B cell (primary cell): Measurements from ENCODE around the gene YIPF5. TPM values are rescaled to one million over a fixed set of nuclear protein-coding genes. Genes with fewer than 3 reads are reported as not detected.
A peak's percentile ranks its signal among the peaks of the same experiment; 100 is the strongest.

ENCODE experiments used
- ATAC-seq: fragments of 200-7000 bp; cut with Tn5 transposase; one replicate; pipeline ENCODE4 v1.10.0; 2021; ENCODE audit warnings: low read depth, mild to moderate bottlenecking, moderate number of reproducible peaks, moderate library complexity
- CTCF ChIA-PET: fragments of 350-600 bp; sonication (Branson Sonifier 250); formaldehyde crosslinking; loops from one replicate; lab custom pipeline; 2021; ENCODE audit warnings: antibody characterized with exemption, inconsistent platforms; lab: Charles Lee
- POLR2A ChIA-PET: fragments of 350-600 bp; sonication (Branson Sonifier 250); formaldehyde crosslinking; loops from one replicate; lab custom pipeline; 2021; ENCODE audit warnings: antibody characterized with exemption; lab: Charles Lee
- DNase-seq: peaks from one replicate; pipeline ENCODE4 v3.0.0; 2013
- H2AFZ ChIP-seq: 2 replicates; pipeline ENCODE4 v1.6.1; 2012; ENCODE audit warnings: mild to moderate bottlenecking, low read depth, low read length; ENCODE audit not compliant: insufficient read depth, poor library complexity, severe bottlenecking
- H3K27ac ChIP-seq, 2 donors: 1 replicate in 1 of 2; 2 replicates in 1 of 2; pipeline ENCODE4 v1.5.1; 2012 to 2013; ENCODE audit warnings: low read length in 2 of 2, mild to moderate bottlenecking in 2 of 2, moderate library complexity in 1 of 2
- H3K27me3 ChIP-seq, 4 experiments: fragments of 200-600 bp in 1 of 4; sonication (generic) in 1 of 4; replicated peaks in 1 of 4; 1 replicate in 2 of 4; 2 replicates in 2 of 4; pipeline versions ENCODE4 v1.6.1 to v1.7.0; 2013 to 2016; ENCODE audit warnings: low read length in 3 of 4, mild to moderate bottlenecking in 2 of 4, mixed read lengths in 1 of 4, moderate library complexity in 1 of 4; ENCODE audit not compliant: insufficient read depth in 4 of 4, control insufficient read depth in 3 of 4; ENCODE audit errors: control extremely low read depth in 1 of 4
- H3K36me3 ChIP-seq, 2 experiments: replicated peaks in 1 of 2; 1 replicate in 1 of 2; 2 replicates in 1 of 2; pipeline versions ENCODE4 v1.6.1 to v1.7.1; 2013; ENCODE audit warnings: low read length in 1 of 2; ENCODE audit not compliant: insufficient read depth in 2 of 2, control insufficient read depth in 1 of 2; ENCODE audit errors: control extremely low read depth in 1 of 2, extremely low read depth in 1 of 2
- H3K4me1 ChIP-seq, 2 donors: fragments of 200-600 bp in 1 of 2; sonication (generic) in 1 of 2; 1 replicate in 1 of 2; 2 replicates in 1 of 2; pipeline versions ENCODE4 v1.5.1 to v1.6.1; 2013 to 2017; ENCODE audit warnings: low read length in 2 of 2; ENCODE audit not compliant: control insufficient read depth in 2 of 2, insufficient read depth in 2 of 2
- H3K4me2 ChIP-seq: replicated peaks from 2 replicates; pipeline ENCODE3; 2012; ENCODE audit warnings: mild to moderate bottlenecking, low read depth, low read length; ENCODE audit not compliant: poor library complexity, severe bottlenecking
- H3K4me3 ChIP-seq, 5 experiments: fragments of 200-600 bp in 1 of 5; sonication (generic) in 1 of 5; 1 replicate in 3 of 5; 2 replicates in 2 of 5; pipeline versions ENCODE4 v1.5.1 to v1.7.0; 2011 to 2016; ENCODE audit warnings: low read length in 4 of 5, mild to moderate bottlenecking in 4 of 5, low read depth in 2 of 5, control low read depth in 1 of 5, moderate library complexity in 1 of 5; ENCODE audit not compliant: insufficient read depth in 1 of 5; ENCODE audit errors: control extremely low read depth in 1 of 5, extremely low read depth in 1 of 5
- H3K79me2 ChIP-seq: fragments of 200-600 bp; sonication (generic); one replicate; pipeline ENCODE4 v1.6.0; 2016; ENCODE audit warnings: low read length; ENCODE audit not compliant: control insufficient read depth, insufficient read depth
- H3K9ac ChIP-seq: fragments of 200-600 bp; sonication (generic); 2 replicates; pipeline ENCODE4 v1.6.1; 2017; ENCODE audit warnings: mild to moderate bottlenecking, low read length, moderate library complexity
- H3K9me3 ChIP-seq, 3 donors: one replicate each; pipeline versions ENCODE4 v1.6.1 to v1.7.1; 2013; ENCODE audit warnings: low read length in 2 of 3; ENCODE audit not compliant: control insufficient read depth in 2 of 3, insufficient read depth in 1 of 3; ENCODE audit errors: control extremely low read depth in 1 of 3
- H4K20me1 ChIP-seq: 2 replicates; pipeline ENCODE4 v1.6.0; 2012; ENCODE audit warnings: mild to moderate bottlenecking, low read length; ENCODE audit not compliant: insufficient read depth, control insufficient read depth, poor library complexity, severe bottlenecking
- H3K27ac Mint-ChIP-seq: one replicate; pipeline ENCODE4 v1.8.0; 2021; ENCODE audit warnings: mixed read lengths
- H3K27me3 Mint-ChIP-seq: one replicate; pipeline ENCODE4 v1.8.0; 2021; ENCODE audit warnings: mixed read lengths
- H3K4me1 Mint-ChIP-seq: one replicate; pipeline ENCODE4 v1.8.0; 2021; ENCODE audit warnings: mixed read lengths
- H3K4me3 Mint-ChIP-seq: one replicate; pipeline ENCODE4 v1.8.0; 2021; ENCODE audit warnings: mixed read lengths
- H3K9me3 Mint-ChIP-seq: one replicate; pipeline ENCODE4 v1.8.0; 2022; ENCODE audit warnings: mixed read lengths; ENCODE audit not compliant: insufficient read depth
- EZH2 ChIP-seq: IDR thresholded peaks from 2 replicates; pipeline ENCODE4 v1.6.1; 2012; ENCODE audit warnings: borderline replicate concordance, low read depth, mild to moderate bottlenecking, moderate library complexity, low read length; ENCODE audit not compliant: insufficient read depth, poor library complexity, severe bottlenecking
- WGBS: methylation state at CpG from one replicate; pipeline ENCODE4 v1.1.5; 2013; ENCODE audit warnings: missing lambda C conversion rate; ENCODE audit not compliant: insufficient coverage; 5-methylcytosine and 5-hydroxymethylcytosine counted together
- intact Hi-C: fragments of 100-400 bp; cut with micrococcal nuclease; formaldehyde crosslinking; loops from one replicate; pipeline ENCODE4 v1.10.0; 2022
- polyA plus RNA-seq: library from polyadenylated mRNA; depleted of rRNA; stranded (reverse); fragments of >200 nt; gene quantifications from 2 replicates; pipeline ENCODE4 v1.2.3, GENCODE V29; 2012
- total RNA-seq, 2 donors: library from RNA; stranded (reverse); fragments of 120-200 nt in 1 of 2; gene quantifications; 1 replicate in 1 of 2; 2 replicates in 1 of 2; pipeline versions ENCODE4 v1.2.3 to v1.2.4, GENCODE V29; 2013 to 2022
- TF ChIP-seq, protein P1 (sequence below): fragments of 200-600 bp; IDR thresholded peaks from one replicate; pipeline ENCODE4 v1.8.0; 2022; ENCODE audit warnings: antibody characterized with exemption, mild to moderate bottlenecking

Gene YIPF5
- total and polyA plus RNA-seq, 2 donors (not counting 1 experiment from before 2014, with no cell fraction given), result 7.2 to 24.0 TPM

DNA sequence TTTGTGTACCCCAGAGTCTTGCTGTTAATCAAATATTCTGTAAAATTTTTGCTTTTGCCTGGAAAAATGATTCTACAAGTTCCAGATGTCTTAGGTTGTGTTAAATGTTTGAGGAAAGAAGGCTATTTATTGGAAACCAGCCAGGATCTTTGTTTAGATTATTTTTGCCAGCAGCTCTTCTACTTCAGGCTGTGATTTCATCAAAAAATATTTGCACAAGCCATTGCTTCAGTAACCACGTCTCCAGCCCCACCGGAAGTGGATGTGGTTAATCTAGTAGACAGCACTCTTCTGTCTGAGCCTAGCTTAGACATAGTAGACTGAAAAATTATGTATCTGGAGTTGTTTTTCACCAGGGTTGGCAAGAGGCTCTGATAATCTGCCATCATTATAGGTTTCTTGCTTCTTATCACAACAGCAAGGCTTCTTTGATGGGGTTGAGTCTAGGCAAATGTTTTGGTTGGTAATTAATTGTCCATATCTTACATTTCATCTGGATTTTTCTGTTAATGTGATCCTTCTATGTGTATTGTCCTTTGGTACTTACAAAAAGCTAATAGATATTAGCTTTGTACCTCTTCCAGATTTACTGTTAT is 17.3 kb upstream of the YIPF5 start:
- peak overlapping the region; percentile 92 for H3K27ac Mint-ChIP-seq
- no peak overlapping the region for H3K9ac ChIP-seq

More for the DNA sequence above, 17.3 kb upstream of the YIPF5 start:
- no peaks in the 10 kb centered on the region for H3K27me3 Mint-ChIP-seq
- peak overlapping the region; percentile 60 for H3K4me2 ChIP-seq
- H3K4me1 Mint-ChIP-seq, result peaks cover 47% of the 10 kb centered on the region
- CTCF ChIA-PET, result interaction anchor here (0.6 to 4.7 kb wide), 11 partner anchors 8 to 1474 kb away, joined by 3 to 48 read pairs (median 4); partner anchors contain the start of genes KCTD16 and YIPF5
- peaks cover 50 to 51% of the 10 kb centered on the region in 2 donors for H3K4me1 ChIP-seq
- peak overlapping the region; percentile 62 for H3K4me3 Mint-ChIP-seq
- H3K9me3 ChIP-seq, result no peaks in the 10 kb centered on the region
- POLR2A ChIA-PET, result interaction anchor here (1.1 kb wide), 1 partner anchor 17 kb away, joined by 3 read pairs; the partner anchor contains the start of genes KCTD16 and YIPF5
- peak overlapping the region; percentile 49 to 94 for H3K27ac ChIP-seq
- H2AFZ ChIP-seq, result no peak overlapping the region
- no peaks in the 10 kb centered on the region for H4K20me1 ChIP-seq
- peak; percentile 70 for ATAC-seq
- no peaks in the 10 kb centered on the region for H3K9me3 Mint-ChIP-seq
- no peaks in the 10 kb centered on the region for H3K79me2 ChIP-seq
- no CpG with 5 or more reads among the region's 2 CpGs for WGBS
- peak; percentile 79 for DNase-seq
- TF ChIP-seq, protein P1, sequence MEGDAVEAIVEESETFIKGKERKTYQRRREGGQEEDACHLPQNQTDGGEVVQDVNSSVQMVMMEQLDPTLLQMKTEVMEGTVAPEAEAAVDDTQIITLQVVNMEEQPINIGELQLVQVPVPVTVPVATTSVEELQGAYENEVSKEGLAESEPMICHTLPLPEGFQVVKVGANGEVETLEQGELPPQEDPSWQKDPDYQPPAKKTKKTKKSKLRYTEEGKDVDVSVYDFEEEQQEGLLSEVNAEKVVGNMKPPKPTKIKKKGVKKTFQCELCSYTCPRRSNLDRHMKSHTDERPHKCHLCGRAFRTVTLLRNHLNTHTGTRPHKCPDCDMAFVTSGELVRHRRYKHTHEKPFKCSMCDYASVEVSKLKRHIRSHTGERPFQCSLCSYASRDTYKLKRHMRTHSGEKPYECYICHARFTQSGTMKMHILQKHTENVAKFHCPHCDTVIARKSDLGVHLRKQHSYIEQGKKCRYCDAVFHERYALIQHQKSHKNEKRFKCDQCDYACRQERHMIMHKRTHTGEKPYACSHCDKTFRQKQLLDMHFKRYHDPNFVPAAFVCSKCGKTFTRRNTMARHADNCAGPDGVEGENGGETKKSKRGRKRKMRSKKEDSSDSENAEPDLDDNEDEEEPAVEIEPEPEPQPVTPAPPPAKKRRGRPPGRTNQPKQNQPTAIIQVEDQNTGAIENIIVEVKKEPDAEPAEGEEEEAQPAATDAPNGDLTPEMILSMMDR, result no peak
- no peak for TF ChIP-seq EZH2
- H3K4me3 ChIP-seq, result peak overlapping the region in 1 of 5 experiments; percentile 12
- no peaks in the 10 kb centered on the region for H3K27me3 ChIP-seq
- intact Hi-C loops, result loop anchor here (1.0 to 5.0 kb wide), 2 partner anchors 17 to 1415 kb away; partner anchors contain the start of genes ARHGAP26, KCTD16 and YIPF5
- H3K36me3 ChIP-seq, result no peaks in the 10 kb centered on the region
